OCI-LY1 (cell line): ENCODE results near the gene RABL6.

Experiments used
- EZH2 ChIP-seq: fragments of 200-600 bp; sonication (generic), shearing (Covaris generic); IDR thresholded peaks from 2 replicates; pipeline ENCODE4 v1.8.0; 2017; ENCODE audit warnings: borderline replicate concordance, mixed run types, mild to moderate bottlenecking, antibody characterized with exemption, low read length, moderate library complexity, mixed read lengths
- TF ChIP-seq, protein P1 (sequence below): fragments of 200-600 bp; sonication (generic), shearing (Covaris generic); IDR thresholded peaks from 2 replicates; pipeline ENCODE4 v1.5.1; 2017; ENCODE audit warnings: mild to moderate bottlenecking, antibody characterized with exemption, low read length, moderate library complexity, mixed read lengths

DNA sequence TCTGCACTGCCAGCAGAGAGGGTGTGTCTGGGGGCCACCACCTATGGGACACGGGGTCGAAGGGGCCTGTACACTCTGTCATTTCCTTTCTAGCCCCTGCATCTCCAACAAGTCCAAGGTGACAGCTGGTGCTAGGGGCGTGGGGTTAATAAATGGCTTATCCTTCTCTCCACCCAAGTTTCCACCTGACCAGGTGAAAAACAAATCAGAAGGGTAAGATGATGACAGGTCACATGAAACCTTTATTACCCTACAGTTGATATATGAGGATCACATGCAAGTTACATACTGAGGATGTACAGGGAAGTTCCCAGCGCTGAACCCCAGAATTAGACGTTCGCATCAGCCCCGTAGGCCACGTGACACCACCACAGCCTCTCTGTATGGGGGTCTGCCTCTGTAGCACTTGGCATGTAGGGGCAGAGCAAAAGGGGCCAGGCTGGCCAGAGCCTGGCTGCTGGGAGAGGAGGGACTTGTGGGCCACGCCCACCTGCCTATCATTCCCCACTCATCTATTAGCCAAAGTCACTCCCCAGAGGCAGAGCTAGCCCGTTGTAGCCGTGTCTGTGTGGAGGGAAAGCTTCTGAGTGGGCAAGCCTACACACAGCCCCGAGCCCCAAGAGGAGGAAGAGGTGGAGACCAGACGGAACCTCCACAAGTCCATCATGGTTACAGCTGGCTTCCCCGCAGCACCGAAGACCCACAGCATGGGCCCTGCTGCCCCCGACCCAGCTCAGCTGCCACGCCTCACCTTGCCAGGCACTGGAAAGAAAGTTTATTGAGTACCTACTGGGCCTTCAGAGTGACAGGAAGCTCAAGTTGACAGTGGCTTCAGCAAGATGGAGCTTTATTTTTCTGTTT lies 14.4 kb upstream of the RABL6 start:
- TF ChIP-seq, protein P1, sequence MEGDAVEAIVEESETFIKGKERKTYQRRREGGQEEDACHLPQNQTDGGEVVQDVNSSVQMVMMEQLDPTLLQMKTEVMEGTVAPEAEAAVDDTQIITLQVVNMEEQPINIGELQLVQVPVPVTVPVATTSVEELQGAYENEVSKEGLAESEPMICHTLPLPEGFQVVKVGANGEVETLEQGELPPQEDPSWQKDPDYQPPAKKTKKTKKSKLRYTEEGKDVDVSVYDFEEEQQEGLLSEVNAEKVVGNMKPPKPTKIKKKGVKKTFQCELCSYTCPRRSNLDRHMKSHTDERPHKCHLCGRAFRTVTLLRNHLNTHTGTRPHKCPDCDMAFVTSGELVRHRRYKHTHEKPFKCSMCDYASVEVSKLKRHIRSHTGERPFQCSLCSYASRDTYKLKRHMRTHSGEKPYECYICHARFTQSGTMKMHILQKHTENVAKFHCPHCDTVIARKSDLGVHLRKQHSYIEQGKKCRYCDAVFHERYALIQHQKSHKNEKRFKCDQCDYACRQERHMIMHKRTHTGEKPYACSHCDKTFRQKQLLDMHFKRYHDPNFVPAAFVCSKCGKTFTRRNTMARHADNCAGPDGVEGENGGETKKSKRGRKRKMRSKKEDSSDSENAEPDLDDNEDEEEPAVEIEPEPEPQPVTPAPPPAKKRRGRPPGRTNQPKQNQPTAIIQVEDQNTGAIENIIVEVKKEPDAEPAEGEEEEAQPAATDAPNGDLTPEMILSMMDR, result no peak
- no peak for TF ChIP-seq EZH2
